Breast epithelium (tissue), 4 donors: ENCODE data around the gene SARNP. TPM values are rescaled to one million over a fixed set of nuclear protein-coding genes. Genes with fewer than 3 reads are reported as not detected.

Source experiments
- DNase-seq, 2 donors: peaks; one replicate each; pipeline ENCODE4 v3.0.0-alpha.2; 2019; ENCODE audit warnings: low spot score in 2 of 2
- H3K27ac ChIP-seq, 2 donors: fragments of 200-600 bp; sonication (generic) in 1 of 2; one replicate each; pipeline ENCODE4 v1.5.1; 2016 to 2019; ENCODE audit warnings: mild to moderate bottlenecking in 1 of 2
- H3K27me3 ChIP-seq, 2 donors: fragments of 200-600 bp; sonication (generic) in 1 of 2; one replicate each; pipeline versions ENCODE4 v1.5.1 to v1.6.0; 2017 to 2019; ENCODE audit warnings: control low read depth in 1 of 2, mild to moderate bottlenecking in 1 of 2
- H3K36me3 ChIP-seq: fragments of 200-600 bp; one replicate; pipeline ENCODE4 v1.5.1; 2019
- H3K4me1 ChIP-seq, 2 donors: fragments of 200-600 bp; sonication (generic); one replicate each; pipeline ENCODE4 v1.5.1; 2016 to 2019; ENCODE audit warnings: control low read depth in 1 of 2
- H3K4me3 ChIP-seq, 3 donors: fragments of 200-600 bp; sonication (generic); 1 replicate in 2 of 3; 2 replicates in 1 of 3; pipeline ENCODE4 v1.5.1; 2016 to 2019; ENCODE audit warnings: mild to moderate bottlenecking in 3 of 3, moderate library complexity in 2 of 3
- H3K9me3 ChIP-seq, 2 donors: fragments of 200-600 bp; sonication (generic) in 1 of 2; one replicate each; pipeline ENCODE4 v1.5.1; 2016 to 2019; ENCODE audit warnings: control low read depth in 1 of 2
- POLR2A ChIP-seq: fragments of 450-650 bp; IDR thresholded peaks from one replicate; pipeline ENCODE4 v1.6.1; 2016; ENCODE audit warnings: antibody characterized with exemption, mild to moderate bottlenecking, moderate library complexity
- POLR2AphosphoS5 ChIP-seq, 3 donors: sonication (generic); formaldehyde crosslinking; IDR thresholded peaks; one replicate each; pipeline ENCODE4 v1.6.1; 2017; ENCODE audit warnings: antibody characterized with exemption in 3 of 3
- intact Hi-C: fragments of 100-400 bp; cut with DNase I; formaldehyde crosslinking; loops from one replicate; pipeline ENCODE4 v1.15.1; 2023; ENCODE audit warnings: low total_unique reads
- total RNA-seq, 3 donors: library from RNA; depleted of rRNA; stranded (reverse); fragments of >200 nt; gene quantifications; one replicate each; pipeline ENCODE4 v1.1.0, GENCODE V29; 2016
- TF ChIP-seq, protein P1 (sequence below), 3 donors: fragments of 450-650 bp; IDR thresholded peaks; one replicate each; pipeline ENCODE4 v1.5.1; 2016 to 2017; ENCODE audit warnings: antibody characterized with exemption in 3 of 3, mild to moderate bottlenecking in 3 of 3, moderate library complexity in 3 of 3

Gene SARNP
- total RNA-seq, 3 donors from 2014 or later, result 54.7 to 64.3 (median 55.3) TPM

DNA sequence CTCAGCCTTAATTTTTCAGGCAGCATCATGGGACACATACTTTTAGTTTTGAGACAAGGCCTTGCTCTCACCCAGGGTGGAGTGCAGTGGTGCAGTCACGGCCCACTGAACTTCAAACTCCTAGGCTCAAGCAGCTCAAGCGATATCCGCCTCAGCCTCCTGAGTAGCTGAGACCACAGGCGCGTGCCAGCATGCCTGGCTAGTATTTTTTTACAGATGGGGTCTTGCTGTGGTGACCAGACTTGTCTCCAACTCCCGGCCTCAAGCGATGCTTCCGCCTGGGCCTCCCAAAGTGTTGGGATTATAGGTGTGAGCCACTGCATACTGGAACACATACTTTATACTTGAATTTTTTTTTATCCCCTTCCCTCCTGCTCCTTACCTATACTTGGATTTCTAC, 94.6 kb downstream of the SARNP start:
- Histone ChIP-seq H3K27ac (peak overlapping the region in 1 of 2 donors; percentile 30), H3K27me3 (no peaks in the 10 kb centered on the region), H3K36me3 (no peaks in the 10 kb centered on the region), H3K9me3 (no peaks in the 10 kb centered on the region), H3K4me1 (peaks cover 18 to 24% of the 10 kb centered on the region in 2 donors), H3K4me3 (no peak overlapping the region)
- intact Hi-C loops, result no loop called here
- DNase-seq, result peak in 1 of 2 donors; percentile 49
- TF ChIP-seq, protein P1, sequence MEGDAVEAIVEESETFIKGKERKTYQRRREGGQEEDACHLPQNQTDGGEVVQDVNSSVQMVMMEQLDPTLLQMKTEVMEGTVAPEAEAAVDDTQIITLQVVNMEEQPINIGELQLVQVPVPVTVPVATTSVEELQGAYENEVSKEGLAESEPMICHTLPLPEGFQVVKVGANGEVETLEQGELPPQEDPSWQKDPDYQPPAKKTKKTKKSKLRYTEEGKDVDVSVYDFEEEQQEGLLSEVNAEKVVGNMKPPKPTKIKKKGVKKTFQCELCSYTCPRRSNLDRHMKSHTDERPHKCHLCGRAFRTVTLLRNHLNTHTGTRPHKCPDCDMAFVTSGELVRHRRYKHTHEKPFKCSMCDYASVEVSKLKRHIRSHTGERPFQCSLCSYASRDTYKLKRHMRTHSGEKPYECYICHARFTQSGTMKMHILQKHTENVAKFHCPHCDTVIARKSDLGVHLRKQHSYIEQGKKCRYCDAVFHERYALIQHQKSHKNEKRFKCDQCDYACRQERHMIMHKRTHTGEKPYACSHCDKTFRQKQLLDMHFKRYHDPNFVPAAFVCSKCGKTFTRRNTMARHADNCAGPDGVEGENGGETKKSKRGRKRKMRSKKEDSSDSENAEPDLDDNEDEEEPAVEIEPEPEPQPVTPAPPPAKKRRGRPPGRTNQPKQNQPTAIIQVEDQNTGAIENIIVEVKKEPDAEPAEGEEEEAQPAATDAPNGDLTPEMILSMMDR (IDR thresholded peaks at IDR 0.05), result no peak
- TF ChIP-seq POLR2AphosphoS5 (IDR thresholded peaks at IDR 0.05), result no peak
- TF ChIP-seq POLR2A, result no peak

DNA sequence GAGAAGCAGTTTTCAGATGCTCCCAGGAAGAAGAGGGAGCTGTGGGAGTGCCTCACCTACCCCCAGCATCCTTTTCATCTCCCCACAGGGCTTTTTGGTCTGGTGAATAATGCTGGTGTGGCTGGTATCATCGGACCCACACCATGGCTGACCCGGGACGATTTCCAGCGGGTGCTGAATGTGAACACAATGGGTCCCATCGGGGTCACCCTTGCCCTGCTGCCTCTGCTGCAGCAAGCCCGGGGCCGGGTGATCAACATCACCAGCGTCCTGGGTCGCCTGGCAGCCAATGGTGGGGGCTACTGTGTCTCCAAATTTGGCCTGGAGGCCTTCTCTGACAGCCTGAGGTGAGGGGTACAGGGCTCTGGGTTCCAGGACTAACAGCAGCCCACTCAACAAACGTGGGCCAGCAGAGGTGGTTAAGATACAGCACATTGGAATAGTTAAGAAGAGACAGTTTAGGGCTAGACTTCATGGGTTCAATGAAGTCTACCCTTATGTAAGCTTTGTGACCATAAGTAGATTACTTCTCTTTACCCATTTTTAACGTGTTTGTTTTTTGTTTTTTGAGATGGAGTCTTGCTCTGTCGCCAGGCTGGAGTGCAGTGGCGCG, 95.8 kb downstream of the SARNP start:
- Histone ChIP-seq H3K27ac (peak overlapping the region; percentile 61 to 76), H3K4me1 (peaks cover 16 to 24% of the 10 kb centered on the region in 2 donors), H3K36me3 (no peaks in the 10 kb centered on the region), H3K4me3 (no peak overlapping the region), H3K9me3 (no peaks in the 10 kb centered on the region), H3K27me3 (no peaks in the 10 kb centered on the region)
- intact Hi-C loops, result no loop called here
- DNase-seq, result no peak
- TF ChIP-seq POLR2A (no peak), POLR2AphosphoS5 (IDR thresholded peaks at IDR 0.05) (no peak)
- TF ChIP-seq, protein P1 (IDR thresholded peaks at IDR 0.05), result no peak

DNA sequence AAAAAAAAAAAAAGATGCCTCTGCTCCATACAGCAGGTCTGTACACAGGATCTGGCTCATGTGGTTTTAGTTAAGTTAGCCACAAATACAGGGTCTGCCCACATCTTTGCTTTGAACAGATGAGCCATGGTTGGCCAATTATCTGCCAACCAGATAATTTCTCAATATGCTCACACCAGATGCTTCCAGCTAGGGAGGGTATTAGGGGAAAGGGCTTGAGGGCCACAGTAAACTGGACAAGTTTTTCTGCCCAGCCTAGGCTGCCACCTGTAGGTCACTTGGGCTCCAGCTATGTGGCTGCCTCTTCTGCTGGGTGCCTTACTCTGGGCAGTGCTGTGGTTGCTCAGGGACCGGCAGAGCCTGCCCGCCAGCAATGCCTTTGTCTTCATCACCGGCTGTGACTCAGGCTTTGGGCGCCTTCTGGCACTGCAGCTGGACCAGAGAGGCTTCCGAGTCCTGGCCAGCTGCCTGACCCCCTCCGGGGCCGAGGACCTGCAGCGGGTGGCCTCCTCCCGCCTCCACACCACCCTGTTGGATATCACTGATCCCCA, 96.6 kb downstream of the SARNP start:
- intact Hi-C loops, result no loop called here
- no peak overlapping the region for H3K4me3 ChIP-seq
- no peaks in the 10 kb centered on the region for H3K9me3 ChIP-seq
- H3K27ac ChIP-seq, result peak overlapping the region; percentile 61 to 76
- peak in 1 of 2 donors; percentile 69 for DNase-seq
- H3K4me1 ChIP-seq, result peaks cover 16 to 24% of the 10 kb centered on the region in 2 donors
- H3K36me3 ChIP-seq, result no peaks in the 10 kb centered on the region
- H3K27me3 ChIP-seq, result no peaks in the 10 kb centered on the region
- TF ChIP-seq POLR2AphosphoS5 (IDR thresholded peaks at IDR 0.05) (no peak), POLR2A (no peak)
- TF ChIP-seq, protein P1 (IDR thresholded peaks at IDR 0.05), result peak in 2 of 3 donors; percentile 30 to 47

DNA sequence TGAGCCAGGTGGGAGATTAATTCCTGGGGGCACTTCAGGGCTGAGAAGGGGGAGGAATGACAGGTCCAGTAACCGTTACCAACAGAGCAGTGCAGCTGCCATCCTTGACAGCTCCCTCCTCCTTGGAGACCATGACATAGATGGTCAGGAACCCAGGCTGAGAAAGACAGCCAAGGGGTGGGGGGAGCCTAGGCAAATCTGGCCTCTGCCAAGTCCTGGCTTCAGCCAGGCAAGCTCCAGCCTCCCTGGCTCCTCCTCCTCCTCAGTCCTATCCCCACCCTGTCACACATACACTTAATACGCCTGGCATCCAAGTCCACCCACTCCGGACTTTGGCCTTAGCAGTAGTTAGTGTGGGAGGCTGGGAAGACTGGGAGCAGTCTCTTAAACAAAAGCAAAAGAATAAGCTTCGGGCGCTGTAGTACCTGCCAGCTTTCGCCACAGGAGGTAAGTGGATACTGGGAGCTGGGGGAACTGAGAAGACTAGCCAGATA, 97.4 kb downstream of the SARNP start, which contains the start of gene RDH5:
Gene RDH5 (plus strand): TSS at position 323 of the 494 bp plus-strand sequence. CDS start 792 bp downstream, outside the sequence.
- peak within 1 kb of the TSS; percentile 96 to 97 for H3K27ac ChIP-seq
- no peak within 1 kb of the TSS for H3K4me3 ChIP-seq
- peaks cover 16 to 24% of the 10 kb centered on the region in 2 donors for H3K4me1 ChIP-seq
- TF ChIP-seq POLR2A (no peak), POLR2AphosphoS5 (IDR thresholded peaks at IDR 0.05) (no peak)
- TF ChIP-seq, protein P1 (IDR thresholded peaks at IDR 0.05), result no peak
- H3K9me3 ChIP-seq, result no peaks in the 10 kb centered on the region
- no peaks in the 10 kb centered on the region for H3K27me3 ChIP-seq
- peak in 1 of 2 donors; percentile 76 for DNase-seq
- intact Hi-C loops, result no loop called here
- H3K36me3 ChIP-seq, result no peaks in the 10 kb centered on the region

DNA sequence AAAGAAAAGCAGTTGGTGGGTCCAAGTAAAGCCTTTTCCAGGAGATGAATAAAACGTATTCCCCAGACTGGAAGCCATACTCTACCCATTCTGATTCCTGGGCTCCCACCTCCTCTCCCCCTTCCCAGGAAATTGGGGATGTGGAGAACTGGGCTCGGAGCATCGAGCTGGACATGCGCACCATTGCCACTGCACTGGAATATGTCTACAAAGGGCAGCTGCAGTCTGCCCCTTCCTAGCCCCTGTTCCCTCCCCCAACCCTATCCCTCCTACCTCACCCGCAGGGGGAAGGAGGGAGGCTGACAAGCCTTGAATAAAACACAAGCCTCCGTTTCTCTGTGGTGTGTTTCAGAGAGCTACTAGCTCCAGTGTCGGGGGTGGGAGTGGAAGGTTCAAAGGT, 98.2 kb downstream of the SARNP start:
- Histone ChIP-seq H3K4me1 (peaks cover 16 to 24% of the 10 kb centered on the region in 2 donors), H3K4me3 (no peak overlapping the region), H3K36me3 (no peaks in the 10 kb centered on the region), H3K27ac (peak overlapping the region; percentile 96 to 97), H3K27me3 (no peaks in the 10 kb centered on the region), H3K9me3 (no peaks in the 10 kb centered on the region)
- intact Hi-C loops, result no loop called here
- TF ChIP-seq POLR2A (no peak), POLR2AphosphoS5 (IDR thresholded peaks at IDR 0.05) (no peak)
- TF ChIP-seq, protein P1 (IDR thresholded peaks at IDR 0.05), result no peak
- DNase-seq, result no peak
